Erythroblast (primary cell): ENCODE results near the gene ADAMTS2.

Experiments
- GATA1 ChIP-seq: IDR thresholded peaks from 2 replicates; pipeline ENCODE4 v1.6.1; 2011; ENCODE audit warnings: low read depth, mild to moderate bottlenecking, control low read depth, low read length, moderate library complexity
- POLR2A ChIP-seq: IDR thresholded peaks from 2 replicates; pipeline ENCODE4 v1.6.1; 2011; ENCODE audit warnings: mild to moderate bottlenecking, low read length

- TF ChIP-seq POLR2A (no peak), GATA1 (no peak)
These were observed 181.8 kb downstream of the ADAMTS2 start for GRCh38 chr5:179163236-179164155.
